ENCODE measurements around the gene AKIRIN2.

DNA sequence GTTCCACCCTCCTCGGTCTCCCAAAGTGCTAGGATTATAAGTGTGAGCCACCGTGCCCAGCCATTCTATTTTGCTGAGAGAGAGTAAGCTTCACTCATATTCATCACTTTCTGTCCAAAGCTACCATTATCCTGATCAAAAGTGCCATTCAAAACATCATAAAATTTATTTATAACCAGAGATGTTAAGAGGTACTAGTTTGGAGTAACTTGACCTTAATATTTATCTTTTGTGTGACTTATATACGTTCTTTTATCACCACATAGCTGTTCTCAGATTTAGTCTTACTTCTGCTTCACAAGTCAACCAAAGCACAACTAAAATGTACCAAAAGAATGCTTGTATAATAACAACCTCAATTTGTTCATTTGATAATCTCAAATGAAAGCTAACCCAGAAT is 18.1 kb downstream of the AKIRIN2 start:
- no peak for TF ChIP-seq ZNF274 (IDR thresholded peaks at IDR 0.05; ENCODE audit: low read depth, low read length)
- no peak for TF ChIP-seq YY1 (IDR thresholded peaks at IDR 0.05; ENCODE audit: insufficient read depth, insufficient read length)
